GM21515 (cell line): ENCODE measurements around the gene SCN9A.
"Not testable (repeated sequence)": the region's sequence is repeated elsewhere in the genome, so short reads cannot be mapped to it uniquely, and the experiment has no call there.

Experiments
- ATAC-seq: cut with Tn5 transposase; IDR thresholded peaks from one replicate; pipeline ENCODE4 v1.9.1; 2021; ENCODE audit not compliant: unreplicated experiment

SCN9A gene

GRCh38 chr2:166246901-166247300 is 128.8 kb downstream of the SCN9A start:
- no peak for ATAC-seq

GRCh38 chr2:166242309-166242708 is 133.4 kb downstream of the SCN9A start:
- no peak for ATAC-seq

- ATAC-seq, result no peak
These were observed 135.1 kb downstream of the SCN9A start for GRCh38 chr2:166240387-166241313.

GRCh38 chr2:166239548-166239947 is 136.2 kb downstream of the SCN9A start:
- no peak for ATAC-seq

- no peak for ATAC-seq
These were observed 137.6 kb downstream of the SCN9A start for GRCh38 chr2:166238176-166238575.

GRCh38 chr2:166234112-166234846 is 141.5 kb downstream of the SCN9A start:
- ATAC-seq, result no peak

GRCh38 chr2:166233244-166233643 is 142.5 kb downstream of the SCN9A start:
- no peak for ATAC-seq

GRCh38 chr2:166230724-166231070 is 145.0 kb downstream of the SCN9A start:
- no peak for ATAC-seq

- ATAC-seq, result no peak
These were observed 145.6 kb downstream of the SCN9A start for GRCh38 chr2:166230024-166230723.

- ATAC-seq, result no peak
These were observed 146.1 kb downstream of the SCN9A start for GRCh38 chr2:166229678-166230023.

GRCh38 chr2:166224197-166224596 is 151.5 kb downstream of the SCN9A start:
- ATAC-seq, result no peak

GRCh38 chr2:166223298-166223697 is 152.4 kb downstream of the SCN9A start:
- ATAC-seq, result no peak

GRCh38 chr2:166211079-166211478 is 164.7 kb downstream of the SCN9A start:
- ATAC-seq, result no peak

- ATAC-seq, result not testable (repeated sequence)
These were observed 165.8 kb downstream of the SCN9A start for GRCh38 chr2:166209944-166210343.

- ATAC-seq, result not testable (repeated sequence)
These were observed 166.4 kb downstream of the SCN9A start for GRCh38 chr2:166209367-166209766.

- ATAC-seq, result not testable (repeated sequence)
These were observed 169.6 kb downstream of the SCN9A start for GRCh38 chr2:166206153-166206552.

GRCh38 chr2:166202778-166203177 is 173.0 kb downstream of the SCN9A start:
- ATAC-seq, result no peak

GRCh38 chr2:166197446-166197845 is 178.3 kb downstream of the SCN9A start:
- ATAC-seq, result no peak

- ATAC-seq, result no peak
These were observed 182.3 kb downstream of the SCN9A start for GRCh38 chr2:166193407-166193806.

- ATAC-seq, result no peak
These were observed 187.7 kb downstream of the SCN9A start for GRCh38 chr2:166188084-166188483.

- no peak for ATAC-seq
These were observed 191.0 kb downstream of the SCN9A start for GRCh38 chr2:166184789-166185188.

GRCh38 chr2:166181813-166182154 is 194.0 kb downstream of the SCN9A start:
- no peak for ATAC-seq
